HFFc6 (cell line): ENCODE measurements around the gene ABCA3. TPM values are rescaled to one million over a fixed set of nuclear protein-coding genes. Genes with fewer than 3 reads are reported as not detected.

Source experiments
- DNase-seq: peaks from one replicate; pipeline ENCODE4 v3.0.0-alpha.2; 2018
- H3K27ac Mint-ChIP-seq: 2 replicates; pipeline ENCODE4 v1.8.0; 2020; ENCODE audit warnings: mild to moderate bottlenecking, mixed read lengths
- H3K27me3 Mint-ChIP-seq: 2 replicates; pipeline ENCODE4 v1.8.0; 2021; ENCODE audit warnings: mild to moderate bottlenecking, moderate library complexity, mixed read lengths; ENCODE audit not compliant: insufficient read depth
- H3K36me3 Mint-ChIP-seq: 2 replicates; pipeline ENCODE4 v1.8.0; 2021; ENCODE audit warnings: low read depth, mixed read lengths
- H3K4me1 Mint-ChIP-seq: 2 replicates; pipeline ENCODE4 v1.8.0; 2020; ENCODE audit warnings: low read depth, mixed read lengths
- H3K4me3 Mint-ChIP-seq: 2 replicates; pipeline ENCODE4 v1.8.0; 2020; ENCODE audit warnings: mild to moderate bottlenecking, moderate library complexity, mixed read lengths
- H3K9me3 Mint-ChIP-seq: 2 replicates; pipeline ENCODE4 v1.8.0; 2020; ENCODE audit warnings: mild to moderate bottlenecking, mixed read lengths
- total RNA-seq, 6 experiments: library from RNA; stranded (reverse); fragmentation: NEBNext Ultra II Directional; extraction: Animal tissue kit (Norgen Biotek cat#: 25700); gene quantifications; 2 replicates in 1 of 6; 3 replicates in 5 of 6; pipeline ENCODE4 v1.2.3, GENCODE V29; 2021
- TF ChIP-seq, protein P1 (sequence below): fragments of 200-600 bp; sonication (generic); IDR thresholded peaks from 2 replicates; pipeline ENCODE4 v1.5.0; 2021; ENCODE audit warnings: antibody characterized with exemption, mild to moderate bottlenecking

Gene ABCA3
- total RNA-seq, 6 experiments from 2014 or later: 1.9 to 3.6 (median 2.4) TPM

DNA sequence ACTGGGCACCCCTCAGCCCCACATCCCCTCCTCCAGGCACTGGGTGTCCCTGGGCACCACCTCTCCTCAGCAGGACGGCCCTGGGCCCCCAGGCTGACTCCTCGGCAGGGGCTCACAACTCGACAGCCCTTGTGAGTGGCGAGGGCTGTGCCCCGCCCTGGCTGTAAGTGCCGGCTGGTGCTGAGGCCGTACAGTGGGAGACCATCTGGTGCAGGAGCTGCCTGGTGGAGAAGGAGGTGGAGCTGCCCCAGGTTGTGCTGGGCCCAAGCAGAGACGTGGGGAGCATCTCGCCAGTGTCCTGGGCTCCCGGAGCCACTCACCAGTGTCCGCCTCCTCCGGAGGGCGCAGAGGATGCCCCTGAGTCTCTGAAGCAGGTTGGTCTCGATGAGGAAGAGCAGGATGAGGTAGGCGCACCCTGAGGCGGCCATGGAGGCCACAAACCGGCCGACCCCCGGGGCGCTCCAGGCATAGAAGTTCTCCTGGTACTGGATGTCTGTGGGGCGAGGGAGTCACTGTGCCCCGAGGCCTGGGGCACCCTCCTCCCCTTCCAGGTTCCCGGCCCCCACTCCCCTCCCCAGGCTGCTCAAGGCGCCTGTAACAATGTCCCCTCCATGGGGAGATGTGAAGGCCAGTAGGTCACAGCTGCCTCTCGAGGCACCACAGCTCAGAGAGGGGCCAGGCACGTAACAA is 57.5 kb downstream of the ABCA3 start:
- Mint-ChIP-seq H3K27ac (no peak overlapping the region), H3K9me3 (no peaks in the 10 kb centered on the region), H3K4me3 (no peak overlapping the region), H3K36me3 (no peaks in the 10 kb centered on the region), H3K27me3 (peaks cover 25% of the 10 kb centered on the region), H3K4me1 (no peaks in the 10 kb centered on the region)
- no peak for DNase-seq
- TF ChIP-seq, protein P1, sequence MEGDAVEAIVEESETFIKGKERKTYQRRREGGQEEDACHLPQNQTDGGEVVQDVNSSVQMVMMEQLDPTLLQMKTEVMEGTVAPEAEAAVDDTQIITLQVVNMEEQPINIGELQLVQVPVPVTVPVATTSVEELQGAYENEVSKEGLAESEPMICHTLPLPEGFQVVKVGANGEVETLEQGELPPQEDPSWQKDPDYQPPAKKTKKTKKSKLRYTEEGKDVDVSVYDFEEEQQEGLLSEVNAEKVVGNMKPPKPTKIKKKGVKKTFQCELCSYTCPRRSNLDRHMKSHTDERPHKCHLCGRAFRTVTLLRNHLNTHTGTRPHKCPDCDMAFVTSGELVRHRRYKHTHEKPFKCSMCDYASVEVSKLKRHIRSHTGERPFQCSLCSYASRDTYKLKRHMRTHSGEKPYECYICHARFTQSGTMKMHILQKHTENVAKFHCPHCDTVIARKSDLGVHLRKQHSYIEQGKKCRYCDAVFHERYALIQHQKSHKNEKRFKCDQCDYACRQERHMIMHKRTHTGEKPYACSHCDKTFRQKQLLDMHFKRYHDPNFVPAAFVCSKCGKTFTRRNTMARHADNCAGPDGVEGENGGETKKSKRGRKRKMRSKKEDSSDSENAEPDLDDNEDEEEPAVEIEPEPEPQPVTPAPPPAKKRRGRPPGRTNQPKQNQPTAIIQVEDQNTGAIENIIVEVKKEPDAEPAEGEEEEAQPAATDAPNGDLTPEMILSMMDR: no peak

DNA sequence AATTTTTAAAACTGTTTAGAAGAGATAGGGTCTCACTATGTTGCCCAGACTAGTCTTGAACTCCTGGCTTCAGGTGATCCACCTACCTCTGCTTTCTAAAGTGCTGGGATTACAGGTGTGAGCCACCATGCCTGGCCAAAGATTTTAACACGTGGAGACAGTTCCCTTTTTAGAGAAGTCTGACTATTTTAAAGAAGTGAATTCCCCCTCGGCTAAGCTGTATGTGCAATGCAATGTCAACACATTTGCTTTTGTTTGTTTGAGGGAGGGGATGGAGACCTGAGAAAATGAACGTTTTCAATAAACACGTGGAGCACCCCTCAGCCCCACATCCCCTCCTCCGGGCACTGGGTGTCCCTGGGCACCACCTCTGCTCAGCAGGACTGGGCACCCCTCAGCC is 58.3 kb downstream of the ABCA3 start:
- TF ChIP-seq, protein P1: no peak
- H3K9me3 Mint-ChIP-seq: no peaks in the 10 kb centered on the region
- no peaks in the 10 kb centered on the region for H3K4me1 Mint-ChIP-seq
- H3K36me3 Mint-ChIP-seq: no peaks in the 10 kb centered on the region
- DNase-seq: no peak
- H3K27ac Mint-ChIP-seq: no peak overlapping the region
- no peak overlapping the region for H3K4me3 Mint-ChIP-seq
- peaks cover 25% of the 10 kb centered on the region for H3K27me3 Mint-ChIP-seq

- Mint-ChIP-seq H3K36me3 (no peaks in the 10 kb centered on the region), H3K4me1 (no peaks in the 10 kb centered on the region), H3K27ac (no peak overlapping the region), H3K9me3 (no peaks in the 10 kb centered on the region), H3K4me3 (no peak overlapping the region), H3K27me3 (peaks cover 25% of the 10 kb centered on the region)
- no peak for DNase-seq
- TF ChIP-seq, protein P1: no peak
Observed at GRCh38 chr16:2280981-2281542, 59.5 kb downstream of the ABCA3 start.

DNA sequence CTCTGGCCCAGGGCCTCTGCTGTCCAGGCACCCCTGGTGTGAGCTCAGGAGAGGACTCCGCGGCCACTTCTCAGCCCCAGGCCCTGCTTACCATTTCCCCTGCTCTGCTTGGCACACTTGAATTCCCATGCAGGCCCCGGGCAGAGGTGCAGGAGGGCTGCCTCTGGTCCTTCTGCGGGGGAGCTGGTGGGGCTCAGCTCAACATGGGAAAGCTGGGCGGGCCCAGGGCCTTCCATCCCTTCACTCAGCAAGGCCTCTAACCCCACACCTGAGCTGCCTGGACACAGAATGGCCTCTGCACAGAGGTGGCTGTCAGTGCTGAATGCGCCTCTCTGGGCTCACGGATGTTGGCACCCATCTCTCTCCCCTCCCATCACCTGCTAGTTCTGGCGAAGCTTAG is 60.1 kb downstream of the ABCA3 start:
- Mint-ChIP-seq H3K4me1 (no peaks in the 10 kb centered on the region), H3K36me3 (no peaks in the 10 kb centered on the region), H3K27ac (no peak overlapping the region), H3K9me3 (no peaks in the 10 kb centered on the region), H3K27me3 (peaks cover 25% of the 10 kb centered on the region), H3K4me3 (no peak overlapping the region)
- TF ChIP-seq, protein P1: no peak
- no peak for DNase-seq

DNA sequence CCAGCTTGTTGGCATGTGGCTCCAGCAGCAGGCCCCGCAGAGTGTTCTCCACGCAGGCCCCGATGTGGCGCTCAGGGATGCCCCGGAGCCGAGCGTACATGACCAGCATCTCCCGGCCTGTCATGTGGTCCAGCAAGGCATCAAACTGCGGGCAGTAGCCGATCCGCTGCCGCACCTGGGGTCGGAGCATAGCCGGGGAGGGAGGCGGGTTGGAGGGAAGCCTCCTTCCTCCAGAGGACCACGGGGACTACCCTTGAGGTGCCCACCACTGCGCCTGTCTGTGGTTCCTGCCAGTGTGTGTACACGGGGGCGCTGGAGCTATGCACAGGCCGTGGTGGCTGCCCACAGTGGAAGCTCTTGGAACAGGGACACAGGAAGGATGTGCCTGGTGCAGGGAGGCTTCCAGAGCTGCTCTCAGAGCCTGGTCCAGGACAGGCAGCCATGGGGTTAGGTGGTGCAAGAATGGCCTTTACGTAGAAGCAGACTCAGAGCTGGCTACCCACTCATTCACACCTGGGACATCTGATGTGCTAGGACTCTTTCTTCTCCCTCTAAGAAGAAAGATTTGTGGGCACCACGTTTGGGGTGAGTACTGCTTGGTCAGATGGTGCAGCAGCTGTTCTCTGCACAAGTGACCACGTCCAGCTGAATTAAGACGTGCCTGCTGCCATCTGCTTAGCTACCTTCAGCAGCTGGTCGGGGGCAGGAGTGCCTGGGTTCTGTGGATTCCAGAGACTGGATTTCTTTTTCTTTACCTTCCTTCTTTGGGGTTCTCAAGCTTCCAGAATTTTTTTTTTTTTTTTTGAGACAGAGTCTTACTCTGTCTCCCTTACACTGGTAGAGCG is 61.4 kb downstream of the ABCA3 start:
- TF ChIP-seq, protein P1: no peak
- H3K36me3 Mint-ChIP-seq: no peaks in the 10 kb centered on the region
- no peaks in the 10 kb centered on the region for H3K4me1 Mint-ChIP-seq
- DNase-seq: no peak
- no peaks in the 10 kb centered on the region for H3K9me3 Mint-ChIP-seq
- peaks cover 25% of the 10 kb centered on the region for H3K27me3 Mint-ChIP-seq
- H3K4me3 Mint-ChIP-seq: no peak overlapping the region
- no peak overlapping the region for H3K27ac Mint-ChIP-seq
